Activated CD4-positive, alpha-beta T cell treated with anti-CD3 and anti-CD28 coated beads, Interleukin-2, amount 10 ng/mL, durations not matched to agents 24 days and 14 days (primary cell): Measurements from ENCODE around the gene CEP120. TPM values are rescaled to one million over a fixed set of nuclear protein-coding genes. Genes with fewer than 3 reads are reported as not detected.

Experiments
- DNase-seq: peaks from one replicate; pipeline ENCODE4 v3.0.0; 2022
- H3K27ac Mint-ChIP-seq: one replicate; pipeline ENCODE4 v1.8.0; 2022; ENCODE audit warnings: mild to moderate bottlenecking, mixed read lengths
- H3K27me3 Mint-ChIP-seq: one replicate; pipeline ENCODE4 v1.8.0; 2022; ENCODE audit warnings: mixed read lengths
- H3K36me3 Mint-ChIP-seq: one replicate; pipeline ENCODE4 v1.8.0; 2022; ENCODE audit warnings: low read depth, mild to moderate bottlenecking, mixed read lengths
- H3K4me1 Mint-ChIP-seq: one replicate; pipeline ENCODE4 v1.8.0; 2021; ENCODE audit warnings: mixed read lengths
- H3K4me3 Mint-ChIP-seq: one replicate; pipeline ENCODE4 v1.8.0; 2022; ENCODE audit warnings: mild to moderate bottlenecking, moderate library complexity, mixed read lengths
- H3K9me3 Mint-ChIP-seq: one replicate; pipeline ENCODE4 v1.8.0; 2021; ENCODE audit warnings: mixed read lengths
- intact Hi-C: fragments of 100-400 bp; cut with micrococcal nuclease; formaldehyde crosslinking; loops from one replicate; pipeline ENCODE4 v1.15.1; 2023
- total RNA-seq: library from RNA; stranded (reverse); gene quantifications from 2 replicates; pipeline ENCODE4 v1.2.3, GENCODE V29; 2022

The CEP120 gene
- total RNA-seq, 1 donor from 2014 or later = 28.6 TPM

- H3K27me3 Mint-ChIP-seq = no peaks in the 10 kb centered on the region
These were observed 25.7 kb downstream of the CEP120 start for GRCh38 chr5:123397538-123397937.

GRCh38 chr5:123391009-123391408 lies 32.2 kb downstream of the CEP120 start:
- Mint-ChIP-seq H3K27ac (no peak overlapping the region), H3K36me3 (peaks cover 39% of the 10 kb centered on the region), H3K4me1 (no peaks in the 10 kb centered on the region), H3K27me3 (no peaks in the 10 kb centered on the region), H3K4me3 (no peak overlapping the region), H3K9me3 (no peaks in the 10 kb centered on the region)
- no peak for DNase-seq
- intact Hi-C loops = no loop called here

More at GRCh38 chr5:123397538-123397937, 25.7 kb downstream of the CEP120 start:
- intact Hi-C loops = no loop called here
- no peak for DNase-seq
- Mint-ChIP-seq H3K36me3 (peaks cover 42% of the 10 kb centered on the region), H3K27ac (no peak overlapping the region), H3K9me3 (no peaks in the 10 kb centered on the region), H3K4me3 (no peak overlapping the region), H3K4me1 (no peaks in the 10 kb centered on the region)

- Mint-ChIP-seq H3K4me1 (no peaks in the 10 kb centered on the region), H3K4me3 (no peak overlapping the region), H3K9me3 (no peaks in the 10 kb centered on the region), H3K27me3 (no peaks in the 10 kb centered on the region), H3K36me3 (peaks cover 42% of the 10 kb centered on the region), H3K27ac (no peak overlapping the region)
- DNase-seq = no peak
- intact Hi-C loops = no loop called here
These were observed 33.4 kb downstream of the CEP120 start for GRCh38 chr5:123389794-123390193.

GRCh38 chr5:123387313-123387712 lies 35.9 kb downstream of the CEP120 start:
- Mint-ChIP-seq H3K27me3 (no peaks in the 10 kb centered on the region), H3K4me1 (no peaks in the 10 kb centered on the region), H3K9me3 (no peaks in the 10 kb centered on the region), H3K4me3 (no peak overlapping the region), H3K27ac (no peak overlapping the region), H3K36me3 (peaks cover 40% of the 10 kb centered on the region)
- no peak for DNase-seq
- intact Hi-C loops = no loop called here

- H3K9me3 Mint-ChIP-seq = no peaks in the 10 kb centered on the region
- intact Hi-C loops = no loop called here
- peaks cover 2% of the 10 kb centered on the region for H3K4me1 Mint-ChIP-seq
- H3K4me3 Mint-ChIP-seq = no peak overlapping the region
- no peaks in the 10 kb centered on the region for H3K27me3 Mint-ChIP-seq
- H3K36me3 Mint-ChIP-seq = peaks cover 47% of the 10 kb centered on the region
- no peak overlapping the region for H3K27ac Mint-ChIP-seq
- no peak for DNase-seq
These were observed 41.0 kb downstream of the CEP120 start for GRCh38 chr5:123382252-123382651.

- Mint-ChIP-seq H3K9me3 (no peaks in the 10 kb centered on the region), H3K27me3 (no peaks in the 10 kb centered on the region), H3K27ac (no peak overlapping the region), H3K36me3 (peaks cover 45% of the 10 kb centered on the region), H3K4me1 (no peaks in the 10 kb centered on the region), H3K4me3 (no peak overlapping the region)
- peak; percentile 61 for DNase-seq
- intact Hi-C loops = no loop called here
These were observed 51.5 kb downstream of the CEP120 start for GRCh38 chr5:123371575-123372179.

- Mint-ChIP-seq H3K4me3 (no peak overlapping the region), H3K9me3 (no peaks in the 10 kb centered on the region), H3K27me3 (no peaks in the 10 kb centered on the region), H3K4me1 (no peaks in the 10 kb centered on the region), H3K27ac (no peak overlapping the region), H3K36me3 (peaks cover 29% of the 10 kb centered on the region)
- intact Hi-C loops = loop anchor here (10.0 kb wide), 1 partner anchor 245 kb away; no protein-coding TSS in a partner anchor
- DNase-seq = no peak
These were observed 53.7 kb downstream of the CEP120 start for GRCh38 chr5:123369371-123369968.

- Mint-ChIP-seq H3K27me3 (no peaks in the 10 kb centered on the region), H3K9me3 (no peaks in the 10 kb centered on the region), H3K36me3 (peaks cover 23% of the 10 kb centered on the region), H3K4me3 (no peak overlapping the region), H3K27ac (no peak overlapping the region), H3K4me1 (no peaks in the 10 kb centered on the region)
- intact Hi-C loops = loop anchor here (10.0 kb wide), 1 partner anchor 247 kb away; no protein-coding TSS in a partner anchor
- no peak for DNase-seq
These were observed 55.5 kb downstream of the CEP120 start for GRCh38 chr5:123367739-123368138.

- no peaks in the 10 kb centered on the region for H3K27me3 Mint-ChIP-seq
- no peaks in the 10 kb centered on the region for H3K9me3 Mint-ChIP-seq
- H3K4me3 Mint-ChIP-seq = no peak overlapping the region
- intact Hi-C loops = loop anchor here (10.0 kb wide), 1 partner anchor 250 kb away; no protein-coding TSS in a partner anchor
- H3K4me1 Mint-ChIP-seq = no peaks in the 10 kb centered on the region
- no peak overlapping the region for H3K27ac Mint-ChIP-seq
- no peak for DNase-seq
- H3K36me3 Mint-ChIP-seq = peaks cover 19% of the 10 kb centered on the region
These were observed 58.0 kb downstream of the CEP120 start for GRCh38 chr5:123365156-123365555.

- H3K27ac Mint-ChIP-seq = no peak overlapping the region
- no peaks in the 10 kb centered on the region for H3K9me3 Mint-ChIP-seq
- H3K4me3 Mint-ChIP-seq = no peak overlapping the region
- intact Hi-C loops = loop anchor here (10.0 kb wide), 1 partner anchor 250 kb away; no protein-coding TSS in a partner anchor
- H3K27me3 Mint-ChIP-seq = no peaks in the 10 kb centered on the region
- H3K4me1 Mint-ChIP-seq = no peaks in the 10 kb centered on the region
- DNase-seq = no peak
- H3K36me3 Mint-ChIP-seq = peaks cover 23% of the 10 kb centered on the region
These were observed 58.6 kb downstream of the CEP120 start for GRCh38 chr5:123364441-123365155.

- H3K36me3 Mint-ChIP-seq = peaks cover 42% of the 10 kb centered on the region
- no peaks in the 10 kb centered on the region for H3K4me1 Mint-ChIP-seq
- no peak overlapping the region for H3K4me3 Mint-ChIP-seq
- H3K27ac Mint-ChIP-seq = no peak overlapping the region
- H3K9me3 Mint-ChIP-seq = peaks cover 7% of the 10 kb centered on the region
- DNase-seq = no peak
- H3K27me3 Mint-ChIP-seq = no peaks in the 10 kb centered on the region
- intact Hi-C loops = loop anchor here (10.0 kb wide), 1 partner anchor 254 kb away; no protein-coding TSS in a partner anchor
These were observed 62.3 kb downstream of the CEP120 start for GRCh38 chr5:123360910-123361309.

GRCh38 chr5:123360201-123360571 lies 63.0 kb downstream of the CEP120 start:
- intact Hi-C loops = loop anchor here (10.0 kb wide), 1 partner anchor 255 kb away; no protein-coding TSS in a partner anchor
- Mint-ChIP-seq H3K9me3 (peaks cover 7% of the 10 kb centered on the region), H3K27ac (no peak overlapping the region), H3K4me3 (no peak overlapping the region), H3K4me1 (no peaks in the 10 kb centered on the region), H3K27me3 (no peaks in the 10 kb centered on the region), H3K36me3 (peaks cover 44% of the 10 kb centered on the region)
- no peak for DNase-seq

- DNase-seq = no peak
- Mint-ChIP-seq H3K27ac (no peak overlapping the region), H3K4me1 (no peaks in the 10 kb centered on the region), H3K4me3 (no peak overlapping the region), H3K36me3 (peaks cover 45% of the 10 kb centered on the region), H3K27me3 (no peaks in the 10 kb centered on the region), H3K9me3 (peaks cover 7% of the 10 kb centered on the region)
- intact Hi-C loops = loop anchor here (10.0 kb wide), 1 partner anchor 255 kb away; no protein-coding TSS in a partner anchor
These were observed 63.6 kb downstream of the CEP120 start for GRCh38 chr5:123359454-123360200.
